GM12801 (cell line): ENCODE measurements around the gene PLSCR3.

ENCODE experiments used
- TF ChIP-seq, protein P1 (sequence below): IDR thresholded peaks from one replicate; pipeline ENCODE4 v1.5.1; 2011; ENCODE audit warnings: control low read depth; ENCODE audit not compliant: insufficient read length; ENCODE audit errors: extremely low read depth

PLSCR3 gene

DNA sequence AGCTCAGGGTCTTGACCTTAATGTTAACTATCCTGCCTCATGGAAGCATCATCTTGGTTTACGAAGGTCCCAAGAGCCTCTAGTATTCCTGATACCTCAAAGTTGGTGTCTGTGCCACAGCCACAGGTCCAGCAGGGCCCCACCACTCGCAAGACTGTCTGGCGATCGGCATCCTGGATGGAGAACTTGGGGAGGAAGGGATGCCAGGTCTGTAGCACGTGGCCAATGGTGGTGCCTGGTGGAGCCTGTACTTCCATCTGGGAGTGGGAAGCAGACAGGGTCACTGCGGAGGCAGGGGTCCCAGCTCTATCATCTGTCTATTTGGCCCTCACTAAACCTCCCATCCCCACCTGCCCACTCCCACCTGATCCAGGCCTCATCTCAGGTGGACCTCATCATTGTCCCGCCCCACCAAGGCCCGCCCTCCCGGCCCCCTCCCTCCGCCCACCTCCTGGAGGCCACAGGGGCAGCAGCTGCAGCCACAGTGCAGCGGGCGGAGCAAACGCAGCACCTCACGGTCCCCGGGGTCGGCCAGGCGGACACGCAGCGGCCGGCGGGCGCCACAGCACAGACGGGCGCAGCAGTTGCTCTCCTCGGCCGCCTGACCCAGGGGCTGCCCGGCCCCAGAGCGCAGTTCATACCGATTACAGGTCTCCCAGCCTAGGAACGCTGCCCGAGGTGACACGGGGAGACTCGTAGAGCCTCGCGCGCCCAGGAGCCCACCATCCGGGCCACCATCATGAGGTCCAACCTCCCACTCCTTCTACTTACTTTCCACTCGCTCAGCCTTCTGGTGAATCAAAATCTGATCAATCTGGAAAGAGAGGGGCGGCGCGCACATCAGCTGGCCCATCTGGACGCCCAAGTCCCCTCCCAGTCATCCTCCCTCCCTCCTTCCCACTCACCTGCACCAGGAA lies 1.4 kb downstream of the PLSCR3 start:
- TF ChIP-seq, protein P1, sequence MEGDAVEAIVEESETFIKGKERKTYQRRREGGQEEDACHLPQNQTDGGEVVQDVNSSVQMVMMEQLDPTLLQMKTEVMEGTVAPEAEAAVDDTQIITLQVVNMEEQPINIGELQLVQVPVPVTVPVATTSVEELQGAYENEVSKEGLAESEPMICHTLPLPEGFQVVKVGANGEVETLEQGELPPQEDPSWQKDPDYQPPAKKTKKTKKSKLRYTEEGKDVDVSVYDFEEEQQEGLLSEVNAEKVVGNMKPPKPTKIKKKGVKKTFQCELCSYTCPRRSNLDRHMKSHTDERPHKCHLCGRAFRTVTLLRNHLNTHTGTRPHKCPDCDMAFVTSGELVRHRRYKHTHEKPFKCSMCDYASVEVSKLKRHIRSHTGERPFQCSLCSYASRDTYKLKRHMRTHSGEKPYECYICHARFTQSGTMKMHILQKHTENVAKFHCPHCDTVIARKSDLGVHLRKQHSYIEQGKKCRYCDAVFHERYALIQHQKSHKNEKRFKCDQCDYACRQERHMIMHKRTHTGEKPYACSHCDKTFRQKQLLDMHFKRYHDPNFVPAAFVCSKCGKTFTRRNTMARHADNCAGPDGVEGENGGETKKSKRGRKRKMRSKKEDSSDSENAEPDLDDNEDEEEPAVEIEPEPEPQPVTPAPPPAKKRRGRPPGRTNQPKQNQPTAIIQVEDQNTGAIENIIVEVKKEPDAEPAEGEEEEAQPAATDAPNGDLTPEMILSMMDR, result no peak

DNA sequence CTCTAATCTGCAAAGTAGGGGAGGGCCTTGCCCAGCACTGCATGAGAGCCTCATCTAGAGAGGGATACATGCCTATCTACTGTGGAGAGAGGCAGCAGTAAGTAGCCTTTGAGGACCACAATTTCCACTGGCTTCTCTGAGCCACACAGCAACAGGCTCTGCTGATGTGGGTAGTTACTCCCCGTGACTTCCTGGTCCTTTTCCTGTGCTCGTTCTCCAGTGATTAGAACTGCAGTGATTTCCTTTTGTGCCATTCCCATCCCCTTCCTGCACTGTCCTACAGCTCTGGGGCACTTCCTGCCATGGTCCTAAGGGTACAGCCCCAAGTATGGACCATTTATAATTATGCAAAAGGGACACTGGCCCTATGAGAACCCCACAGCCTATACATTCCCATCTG lies 3.0 kb downstream of the PLSCR3 start:
- TF ChIP-seq, protein P1, result no peak

DNA sequence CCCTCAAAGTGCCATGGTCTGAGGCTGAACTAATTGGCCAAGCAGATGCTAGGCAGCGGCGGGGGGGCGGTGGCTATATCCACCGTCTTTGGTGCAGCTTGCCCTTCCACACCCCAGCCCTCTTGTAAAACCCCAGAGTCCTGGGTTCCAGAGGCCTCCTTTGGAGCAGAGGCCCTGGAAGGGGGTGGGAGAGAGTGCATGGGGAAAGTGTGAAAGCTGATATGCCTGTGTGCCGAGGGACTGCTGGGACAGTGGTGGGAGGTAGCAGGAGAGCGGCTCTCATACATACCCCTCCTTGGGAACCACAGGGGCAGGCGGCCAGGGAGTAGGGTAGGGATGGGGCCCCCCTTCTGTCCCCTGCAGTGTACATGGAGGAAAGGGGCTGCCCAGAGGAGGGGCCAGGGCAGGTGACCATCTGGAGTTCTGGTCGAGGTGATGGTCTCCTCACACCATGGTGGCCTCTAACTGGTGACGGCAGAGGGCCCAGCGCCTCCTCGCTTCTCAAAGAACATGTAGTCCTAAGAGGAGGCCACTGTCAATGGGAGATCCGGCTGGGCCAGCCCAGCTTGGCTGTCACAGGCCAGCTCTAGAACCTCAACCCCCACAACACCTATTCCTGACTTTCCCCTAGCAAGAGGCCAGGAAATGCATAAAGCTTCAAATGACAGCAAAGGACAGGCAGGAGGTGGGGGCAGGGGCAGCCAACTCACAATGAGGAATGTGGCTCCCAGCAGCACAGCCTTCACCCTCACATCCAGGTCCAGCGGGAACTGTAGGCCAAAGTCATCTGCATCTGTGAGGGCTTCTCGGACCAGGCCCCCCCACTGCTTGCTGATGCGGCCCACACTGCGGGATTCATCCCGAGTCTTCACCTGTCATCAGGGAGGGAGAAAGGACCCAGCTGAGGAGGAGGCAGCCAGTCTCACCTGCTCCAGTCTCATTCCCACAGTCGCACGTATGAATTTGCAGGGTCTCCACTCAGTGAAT lies 4.1 kb downstream of the PLSCR3 start:
- TF ChIP-seq, protein P1, result no peak

DNA sequence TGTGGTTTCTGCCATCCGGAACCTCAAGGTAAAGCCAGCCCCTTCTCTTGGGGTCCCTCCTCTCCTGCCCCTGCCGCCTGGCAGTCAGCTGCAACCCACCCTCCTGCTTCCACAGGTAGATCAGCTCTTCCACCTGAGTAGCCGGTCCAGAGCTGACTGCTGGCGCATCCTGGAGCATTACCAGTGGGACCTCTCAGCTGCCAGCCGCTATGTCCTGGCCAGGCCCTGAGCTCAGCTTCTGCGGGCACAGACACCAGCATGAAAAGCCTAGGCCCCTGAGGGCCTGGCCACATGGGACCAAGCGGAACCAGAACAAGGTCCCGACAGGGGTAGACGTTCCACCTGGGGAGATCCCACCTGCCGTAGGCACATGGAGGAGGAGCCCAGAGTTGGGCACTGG lies 5.5 kb downstream of the PLSCR3 start:
- TF ChIP-seq, protein P1, result no peak

DNA sequence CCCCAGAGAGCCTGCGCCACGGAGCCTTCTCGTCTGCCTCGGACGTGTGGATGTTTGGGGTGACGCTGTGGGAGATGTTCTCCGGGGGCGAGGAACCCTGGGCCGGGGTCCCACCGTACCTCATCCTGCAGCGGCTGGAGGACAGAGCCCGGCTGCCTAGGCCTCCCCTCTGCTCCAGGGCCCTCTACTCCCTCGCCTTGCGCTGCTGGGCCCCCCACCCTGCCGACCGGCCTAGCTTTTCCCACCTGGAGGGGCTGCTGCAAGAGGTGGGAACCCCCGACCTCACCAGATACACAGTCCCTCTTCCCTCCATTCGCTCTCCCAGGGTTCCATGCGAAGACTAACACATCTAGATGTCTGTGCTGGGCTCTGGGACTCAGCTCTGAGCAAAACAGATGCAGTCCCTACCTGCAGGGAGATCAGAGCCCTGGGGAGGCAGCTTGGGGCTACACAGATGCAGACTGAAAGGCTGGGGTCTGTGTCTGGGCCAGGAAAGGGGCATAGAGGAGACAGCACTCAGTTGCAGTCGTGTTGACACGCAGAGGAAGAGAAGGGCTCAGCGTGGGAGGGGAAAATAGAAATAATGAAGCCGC lies 9.7 kb downstream of the PLSCR3 start:
- TF ChIP-seq, protein P1, result no peak

DNA sequence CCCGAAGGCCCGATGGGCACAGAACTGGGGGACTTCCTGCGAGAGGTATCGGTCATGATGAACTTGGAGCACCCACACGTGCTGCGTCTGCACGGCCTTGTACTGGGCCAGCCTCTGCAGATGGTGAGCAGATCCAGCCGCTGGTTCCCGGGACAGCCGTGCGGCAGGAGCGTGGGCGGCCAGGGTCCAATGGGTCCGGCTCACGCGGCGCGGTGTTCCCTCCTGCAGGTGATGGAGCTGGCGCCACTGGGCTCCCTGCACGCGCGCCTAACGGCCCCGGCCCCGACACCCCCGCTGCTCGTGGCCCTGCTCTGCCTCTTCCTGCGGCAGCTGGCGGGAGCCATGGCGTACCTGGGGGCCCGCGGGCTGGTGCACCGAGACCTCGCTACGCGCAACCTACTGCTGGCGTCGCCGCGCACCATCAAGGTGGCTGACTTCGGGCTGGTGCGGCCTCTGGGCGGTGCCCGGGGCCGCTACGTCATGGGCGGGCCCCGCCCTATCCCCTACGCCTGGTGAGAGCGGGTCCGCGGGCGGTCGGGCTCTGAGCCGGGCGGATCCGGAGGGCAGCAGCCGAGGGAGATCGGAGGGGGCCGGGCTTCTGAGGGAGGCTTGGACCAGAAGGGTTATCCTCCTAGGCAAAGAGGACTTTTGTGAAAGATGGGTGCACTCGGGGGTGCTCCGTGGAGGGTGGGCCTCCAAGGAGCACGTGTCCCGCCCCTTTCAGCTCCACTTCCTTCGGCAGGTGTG lies 10.4 kb downstream of the PLSCR3 start:
- TF ChIP-seq, protein P1, result no peak
